ENCODE measurements around the gene PLA2G6.
"Not testable (repeated sequence)": the region's sequence is repeated elsewhere in the genome, so short reads cannot be mapped to it uniquely, and the experiment has no call there.

Gene PLA2G6

DNA sequence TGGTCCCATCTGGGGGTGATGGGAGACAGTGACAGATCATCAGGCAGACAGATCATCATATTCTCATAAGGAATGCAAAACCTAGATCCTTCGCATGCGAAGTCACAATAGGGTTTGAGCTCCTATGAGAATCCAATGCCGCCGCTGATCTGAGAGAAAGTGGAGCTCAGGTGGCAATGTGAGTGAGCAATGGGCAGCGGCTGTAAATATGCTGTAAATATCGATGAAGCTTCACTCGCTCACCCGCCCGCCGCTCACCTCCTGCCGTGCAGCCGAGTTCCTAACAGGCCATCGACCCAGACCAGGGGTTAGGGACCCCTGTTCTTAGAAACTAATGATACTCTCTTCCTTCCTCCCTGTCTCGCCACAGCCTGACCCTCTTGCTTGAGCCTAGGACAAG lies 9.4 kb upstream of the PLA2G6 start:
- no peak for DNase-seq

DNA sequence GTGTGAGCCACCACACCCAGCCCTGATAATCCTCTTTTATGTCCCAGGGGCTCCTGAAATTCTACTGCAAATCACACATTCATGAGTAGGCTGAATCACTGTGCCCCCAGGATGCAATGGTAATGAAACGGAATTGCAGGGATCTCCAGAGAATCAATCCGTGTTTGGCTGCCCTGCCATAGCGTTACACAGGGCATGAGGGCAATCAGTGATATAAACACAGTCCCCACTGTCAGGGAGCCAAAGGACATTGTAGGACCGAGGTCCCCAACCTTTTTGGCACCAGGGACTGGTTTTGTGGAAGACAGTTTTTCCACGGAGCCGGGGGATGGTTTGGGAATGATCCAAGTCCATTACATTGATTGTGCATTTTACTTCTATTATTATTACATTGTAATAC lies 9.0 kb upstream of the PLA2G6 start:
- DNase-seq: no peak

DNA sequence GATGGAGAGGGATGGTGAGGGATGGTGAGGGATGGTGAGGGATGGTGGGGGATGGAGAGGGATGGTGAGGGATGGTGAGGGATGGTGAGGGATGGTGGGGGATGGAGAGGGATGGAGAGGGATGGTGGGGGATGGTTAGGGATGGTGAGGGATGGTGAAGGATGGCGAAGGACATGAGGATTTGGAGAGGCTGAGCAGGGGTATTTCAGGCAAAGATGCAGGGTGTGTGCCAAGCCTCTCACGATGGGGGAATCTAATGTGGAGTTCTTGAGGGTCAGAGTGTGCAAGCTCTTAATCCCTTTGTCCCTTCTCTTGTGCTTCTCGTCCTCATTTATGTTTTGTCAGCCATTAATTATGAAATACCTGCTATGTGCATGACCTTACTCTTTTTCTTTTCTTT lies 7.5 kb upstream of the PLA2G6 start:
- no peak for DNase-seq

DNA sequence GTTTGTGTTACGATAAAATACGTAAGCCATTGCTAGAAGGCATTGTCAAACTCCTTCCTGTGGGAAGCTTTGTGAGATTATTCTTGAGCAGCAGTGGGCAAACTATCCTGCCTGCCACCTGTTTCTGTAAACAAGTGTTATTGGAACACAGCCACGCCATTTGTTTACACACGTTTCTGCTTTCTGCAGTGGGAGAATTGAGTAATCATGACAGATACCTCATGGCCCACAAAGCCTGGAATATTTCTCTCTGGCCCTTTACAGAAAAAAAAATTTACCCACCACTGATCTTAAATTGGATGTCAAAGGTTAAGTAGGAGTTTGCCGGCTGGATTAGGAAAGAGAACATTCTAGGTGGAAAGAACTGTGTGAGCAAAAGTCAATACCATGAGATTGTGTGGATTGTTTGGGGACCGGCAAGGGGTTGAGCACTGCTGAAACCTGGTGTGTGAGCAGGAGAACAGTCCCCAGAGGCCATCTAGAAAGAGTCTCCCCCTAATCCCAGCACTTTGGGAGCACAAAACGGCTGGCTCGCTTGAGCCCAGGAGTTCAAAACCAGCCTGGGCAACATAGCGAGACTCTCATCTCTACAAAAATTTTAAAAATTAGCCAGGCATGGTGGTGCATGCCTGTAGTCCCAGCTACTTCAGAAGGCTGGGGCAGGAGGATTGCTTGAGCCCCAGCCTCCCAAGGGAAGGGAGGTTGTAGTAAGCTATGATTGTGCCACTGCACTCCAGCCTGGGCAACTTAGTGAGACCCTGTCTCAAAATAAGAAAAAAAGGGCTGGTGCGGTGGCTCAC lies 6.0 kb upstream of the PLA2G6 start:
- DNase-seq: no peak

DNA sequence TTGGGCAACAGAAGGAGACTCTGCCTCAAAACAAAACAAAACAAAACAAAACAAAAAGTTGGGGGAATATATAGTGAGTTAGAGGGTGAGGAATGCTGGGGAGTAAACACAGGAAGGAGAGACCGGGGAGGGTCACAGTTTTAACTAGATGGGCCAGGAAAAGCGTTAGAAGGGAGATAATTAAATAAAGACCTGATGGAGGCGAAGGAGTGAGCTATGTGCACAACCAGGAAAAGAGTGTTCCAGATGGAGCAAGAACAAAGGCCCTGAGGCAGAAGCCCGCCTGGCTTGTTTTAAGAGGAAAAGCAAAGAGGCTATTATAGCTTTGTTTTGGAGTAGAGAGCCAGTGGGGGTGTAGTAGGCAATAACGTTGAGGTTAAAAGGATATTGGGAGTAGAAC lies 4.8 kb upstream of the PLA2G6 start:
- DNase-seq: no peak

DNA sequence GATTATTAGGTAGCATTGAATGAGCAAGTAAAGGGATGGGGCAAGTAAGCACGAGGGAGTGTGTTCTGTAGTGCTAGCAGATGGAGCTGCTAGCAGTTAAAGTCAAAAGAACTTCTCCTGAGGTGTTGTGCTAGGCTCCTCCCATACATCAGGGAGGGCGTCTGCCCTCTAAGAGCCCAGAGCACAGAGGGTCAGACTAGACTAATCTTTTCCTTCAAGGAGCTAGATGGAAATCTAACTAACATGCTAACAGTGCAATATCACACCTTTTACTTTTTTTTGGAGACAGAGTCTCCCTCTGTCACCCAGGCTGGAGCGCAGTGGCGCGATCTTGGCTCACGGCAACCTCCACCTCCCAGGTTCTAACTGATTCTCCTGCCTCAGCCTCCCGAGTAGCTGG lies 3.2 kb upstream of the PLA2G6 start:
- no peak for DNase-seq

DNA sequence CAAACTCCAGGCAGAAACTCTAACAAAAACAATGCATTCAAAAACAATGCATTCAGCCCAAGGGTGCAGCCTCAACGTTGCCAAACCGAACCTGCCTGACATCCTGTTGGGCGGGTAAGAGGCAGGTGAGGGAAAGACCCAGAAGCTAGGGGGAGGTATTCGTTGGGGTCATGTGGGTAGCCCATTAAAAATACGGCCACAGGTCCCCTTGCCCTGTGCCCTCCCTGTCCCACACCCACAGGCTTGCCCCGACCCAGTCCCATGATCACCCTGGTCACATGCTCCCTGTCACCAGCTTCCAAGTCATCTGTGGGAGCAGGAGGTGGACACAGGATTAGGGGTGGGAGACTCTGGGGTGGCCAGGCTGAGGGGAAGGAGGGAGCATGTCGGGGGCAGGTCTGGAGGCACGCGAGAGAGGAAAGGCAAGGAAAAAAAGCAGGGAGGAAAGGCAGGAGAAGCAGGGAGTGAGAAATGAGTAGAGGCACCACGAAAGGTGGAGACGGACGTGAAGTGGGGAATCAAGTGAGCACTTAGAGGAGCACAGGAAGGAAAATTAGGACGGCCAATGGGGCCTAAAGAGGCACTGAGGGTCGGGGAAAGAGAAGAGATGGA lies 683 bp downstream of the PLA2G6 start:
- no peak for DNase-seq

DNA sequence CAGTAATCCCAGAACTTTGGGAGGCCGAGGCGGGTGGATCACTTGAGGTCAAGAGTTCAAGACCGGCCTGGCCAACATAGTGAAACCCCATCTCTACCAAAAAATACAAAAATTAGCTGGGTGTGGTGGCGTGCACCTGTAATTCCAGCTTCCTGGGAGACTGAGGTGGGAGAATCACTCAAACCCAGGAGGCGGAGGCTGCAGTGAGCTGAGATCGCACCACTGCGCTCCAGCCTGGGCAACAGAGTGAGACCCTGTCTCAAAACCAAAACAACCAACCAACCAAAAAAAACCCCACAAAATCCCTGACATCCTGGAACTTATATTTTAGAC lies 3.1 kb downstream of the PLA2G6 start:
- not testable (repeated sequence) for DNase-seq

DNA sequence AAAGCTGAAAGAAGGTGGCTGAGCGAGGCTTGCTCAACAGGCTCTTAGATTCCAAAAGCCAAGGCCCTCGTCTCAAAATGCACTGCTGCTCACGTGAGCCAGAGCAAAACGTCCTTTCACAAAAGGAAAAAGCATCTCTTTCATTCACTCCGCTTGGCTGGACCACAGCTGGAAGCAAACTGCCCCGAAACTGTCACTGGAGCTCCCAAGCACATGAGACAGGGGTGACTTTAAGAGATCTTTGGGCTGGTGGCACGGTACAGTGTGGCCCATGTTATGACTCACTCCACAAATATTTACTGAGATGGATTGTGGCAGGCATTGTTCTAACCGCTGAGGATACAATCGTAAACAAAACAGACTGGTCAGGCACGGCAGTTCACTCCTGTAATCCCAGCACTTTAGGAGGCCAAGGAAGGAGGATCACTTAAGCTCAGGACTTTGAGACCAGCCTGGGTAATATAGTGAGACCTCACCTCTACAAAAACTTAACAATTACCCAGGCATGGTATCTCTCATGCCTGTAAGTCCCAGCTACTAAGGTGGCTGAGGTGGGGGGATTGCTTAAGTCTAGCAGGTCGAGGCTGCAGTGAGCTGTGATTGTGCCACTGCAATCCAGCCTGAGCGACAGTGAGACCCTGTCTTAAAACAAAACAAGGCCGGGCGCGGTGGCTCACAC lies 3.6 kb downstream of the PLA2G6 start:
- no peak for DNase-seq

DNA sequence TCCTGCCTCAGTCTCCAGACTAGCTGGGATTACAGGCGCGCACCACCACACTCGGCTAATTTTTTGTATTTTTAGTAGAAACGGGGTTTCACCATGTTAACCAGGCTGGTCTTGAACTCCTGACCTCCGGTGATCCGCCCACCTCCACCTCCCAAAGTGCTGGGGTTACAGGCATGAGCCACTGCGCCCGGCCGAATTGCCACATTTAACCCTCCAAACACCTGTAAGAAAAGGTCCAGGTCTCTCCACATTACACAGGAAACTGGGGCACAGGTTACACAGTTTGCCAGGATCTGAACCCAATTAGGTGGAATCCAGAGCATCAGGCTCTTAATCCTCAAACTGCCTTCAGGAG lies 4.1 kb downstream of the PLA2G6 start:
- DNase-seq: not testable (repeated sequence)

DNA sequence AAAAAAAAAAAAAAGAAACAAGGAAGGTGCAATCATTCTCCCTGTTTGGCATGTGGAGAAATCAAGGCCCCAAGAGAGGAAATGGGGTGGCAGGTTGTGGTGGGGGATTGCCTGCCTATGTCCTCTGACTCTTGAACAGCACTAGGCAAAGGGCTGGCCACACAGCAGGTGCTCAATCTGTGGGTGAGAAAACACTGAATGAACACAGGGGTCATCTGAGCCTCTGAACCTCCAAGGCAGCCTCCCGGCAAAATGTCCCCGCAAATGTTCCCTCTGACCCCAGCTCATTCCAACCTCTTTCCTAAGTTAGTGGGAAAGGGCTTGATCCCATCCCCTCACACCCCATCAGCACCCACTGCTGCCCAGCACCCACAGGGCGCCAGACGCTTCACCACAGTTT lies 4.6 kb downstream of the PLA2G6 start:
- DNase-seq: no peak

DNA sequence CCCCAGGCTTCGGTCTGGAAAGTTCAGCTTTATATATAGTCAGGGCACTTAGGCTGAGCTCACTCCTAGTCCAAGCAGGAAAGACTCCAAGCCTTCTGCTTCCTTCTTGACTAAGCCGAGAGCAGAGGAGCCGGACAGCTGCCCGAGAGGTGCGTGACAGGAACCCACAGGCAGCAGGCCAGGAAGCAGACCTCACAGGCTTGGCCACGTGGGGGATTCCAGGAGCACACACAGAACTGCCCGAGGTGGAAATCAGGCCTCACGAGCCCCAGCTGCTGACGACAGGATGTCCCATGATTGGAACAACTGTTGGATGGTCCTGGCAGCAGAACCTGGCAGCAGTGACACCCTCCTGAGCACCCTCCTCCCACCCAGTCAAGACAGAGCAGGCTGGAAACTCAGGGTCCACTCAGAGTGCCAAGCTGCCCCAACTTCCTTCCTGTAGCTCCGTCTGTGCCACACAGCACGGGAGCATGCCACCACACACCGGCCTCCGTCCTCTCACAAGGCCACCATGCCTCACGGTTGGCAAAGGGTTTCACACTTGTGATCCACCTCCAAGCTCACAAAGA lies 5.4 kb downstream of the PLA2G6 start:
- no peak for DNase-seq

DNA sequence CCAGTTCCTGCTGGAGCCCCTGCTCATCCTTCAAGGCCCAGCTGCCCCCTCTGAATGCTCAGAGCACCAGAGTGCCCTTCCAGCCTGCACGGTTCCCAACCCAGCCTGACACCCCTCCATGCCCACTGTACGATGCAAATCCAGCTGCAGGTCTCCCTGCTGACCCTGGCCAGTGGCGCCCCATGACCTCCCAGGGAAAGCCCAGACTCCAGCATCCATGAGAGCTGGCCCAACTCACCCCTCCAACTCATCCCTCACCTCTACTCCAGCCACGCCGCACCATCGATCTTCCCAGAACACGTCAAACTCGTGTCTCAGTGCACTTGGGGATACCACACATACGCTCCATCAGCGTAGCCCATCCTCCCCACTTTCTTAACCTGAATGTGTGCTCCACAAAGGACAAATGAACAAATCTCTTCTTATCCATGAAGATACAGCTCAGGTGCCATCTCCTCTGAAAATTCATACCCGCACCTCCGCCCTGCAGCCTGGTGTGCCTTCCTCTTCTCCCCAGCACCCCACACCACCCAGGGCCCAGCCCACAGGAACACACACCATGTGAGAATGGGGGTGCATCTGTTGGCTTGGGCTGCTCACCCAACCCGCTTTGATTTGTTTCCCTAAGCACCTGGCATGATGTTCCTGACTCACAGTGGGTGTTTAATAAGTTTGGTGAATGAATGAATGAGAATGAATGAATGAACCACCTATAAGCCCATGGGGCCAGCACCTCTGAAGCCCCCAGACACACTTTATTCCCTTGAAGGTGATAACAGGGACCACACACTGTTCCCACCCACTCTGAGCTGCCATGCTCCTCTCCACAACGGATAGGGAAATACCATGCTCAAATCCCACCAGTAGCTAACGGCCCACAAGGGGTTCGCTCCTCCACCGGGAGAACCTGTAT lies 6.2 kb downstream of the PLA2G6 start:
- DNase-seq: no peak

DNA sequence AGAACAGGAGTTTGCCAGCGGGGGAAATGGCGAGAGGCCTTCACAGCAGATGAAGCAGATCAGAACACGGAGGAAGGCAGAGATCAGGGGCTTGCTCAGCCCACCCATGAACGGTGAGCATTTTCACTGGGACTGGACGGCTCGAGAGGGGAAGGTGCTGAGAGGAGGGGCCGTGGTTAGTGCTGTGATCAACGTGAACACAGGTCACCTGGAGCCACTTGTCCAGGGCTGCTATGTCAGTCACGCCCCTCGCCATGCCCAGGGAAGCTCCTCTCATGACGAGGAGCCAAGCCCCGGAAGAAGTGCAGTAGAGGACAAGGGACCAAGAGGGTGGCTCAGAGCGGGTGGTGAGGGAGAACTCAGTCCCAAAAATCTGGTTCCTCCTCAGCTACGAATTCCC lies 7.0 kb downstream of the PLA2G6 start:
- DNase-seq: no peak

DNA sequence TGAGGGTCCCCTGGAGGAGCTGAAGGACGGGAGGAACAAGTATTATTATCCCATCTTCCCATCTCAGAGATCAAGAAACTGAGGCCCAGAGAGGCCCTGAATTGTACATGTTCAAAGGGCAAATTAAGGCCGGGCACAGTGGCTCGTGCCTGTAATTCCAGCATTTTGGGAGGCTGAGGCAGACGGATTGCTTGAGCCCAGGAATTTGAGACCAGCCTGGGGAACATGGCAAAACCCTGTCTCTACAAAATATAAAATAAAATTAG lies 8.1 kb downstream of the PLA2G6 start:
- no peak for DNase-seq

DNA sequence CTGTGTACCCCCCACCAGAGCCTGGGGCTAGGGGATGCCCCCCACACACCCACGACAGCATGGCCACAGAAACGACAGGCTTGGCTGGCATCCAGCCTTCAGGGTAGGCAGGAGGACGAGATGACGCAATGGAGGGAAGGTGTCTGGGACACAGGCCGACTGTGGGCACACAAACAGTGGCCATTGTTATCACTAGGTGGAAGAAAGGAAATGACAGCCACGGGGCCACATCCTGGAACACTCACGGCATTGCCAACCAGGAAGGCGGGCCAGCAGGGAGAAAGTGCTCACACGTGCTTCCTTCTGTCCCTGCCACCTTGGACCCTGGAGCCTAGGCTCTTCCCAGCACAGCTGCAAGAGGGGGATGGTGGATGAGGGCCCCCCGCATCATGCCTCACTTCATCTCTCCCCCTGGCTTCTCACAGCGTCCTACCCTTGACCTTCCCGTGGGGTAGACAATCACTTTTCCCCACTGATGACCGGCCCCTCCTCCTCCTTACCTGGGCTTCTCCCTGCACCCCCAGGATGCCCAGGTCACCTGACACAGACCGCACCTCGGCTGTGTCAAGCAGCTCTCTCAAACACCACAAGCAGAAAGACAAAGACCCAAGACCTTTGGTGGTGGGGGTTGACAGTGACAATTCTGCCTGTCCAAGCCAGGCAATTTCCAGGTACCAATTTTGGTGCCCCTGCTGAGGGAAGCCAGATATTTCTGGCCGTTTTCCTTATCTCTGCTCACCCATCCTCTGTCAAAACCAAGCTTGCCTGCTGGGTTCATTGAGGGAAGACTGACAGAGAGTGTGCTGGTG lies 8.6 kb downstream of the PLA2G6 start:
- no peak for DNase-seq

DNA sequence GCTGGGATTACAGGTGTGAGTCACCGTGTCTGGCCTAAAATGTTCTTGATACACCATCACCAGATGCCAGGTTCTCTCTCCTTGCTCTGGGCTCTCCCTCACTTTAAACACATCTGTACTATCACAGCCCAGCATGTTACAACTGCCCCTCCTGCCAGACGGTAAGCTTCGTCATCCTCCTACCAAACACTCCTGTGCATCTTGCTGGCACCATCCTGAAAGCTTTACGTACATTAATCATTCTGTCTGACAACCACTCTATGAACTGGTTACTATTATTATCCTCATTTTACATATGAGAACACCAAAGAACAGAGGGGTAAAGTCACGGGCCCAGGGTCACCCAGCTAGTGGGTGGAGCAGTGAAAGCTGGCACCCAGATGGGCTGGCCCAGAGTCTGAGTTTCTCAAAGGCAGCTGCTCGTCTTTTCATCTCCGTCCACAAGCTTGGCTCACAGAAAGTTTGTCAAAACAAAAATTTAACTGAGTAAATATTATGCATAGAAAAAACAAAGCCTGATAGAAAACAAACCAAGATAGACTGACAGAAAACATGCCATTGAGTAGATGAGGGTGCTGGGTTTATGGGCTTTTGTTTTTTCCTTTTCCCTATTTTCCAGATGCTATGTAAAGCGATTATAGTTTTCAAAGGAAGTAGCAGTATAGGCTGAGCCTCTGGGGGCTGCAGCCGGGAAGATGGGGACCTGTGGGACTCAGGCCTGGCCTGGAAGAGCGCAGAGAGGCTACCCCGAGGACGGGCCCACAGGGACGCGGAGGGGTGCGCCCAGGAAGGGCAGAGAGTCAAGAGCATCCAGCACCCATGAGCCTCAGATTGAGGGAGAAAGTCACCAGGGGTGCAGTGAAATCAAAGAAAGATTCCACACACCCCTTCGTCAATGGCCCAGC lies 9.5 kb downstream of the PLA2G6 start:
- no peak for DNase-seq

DNA sequence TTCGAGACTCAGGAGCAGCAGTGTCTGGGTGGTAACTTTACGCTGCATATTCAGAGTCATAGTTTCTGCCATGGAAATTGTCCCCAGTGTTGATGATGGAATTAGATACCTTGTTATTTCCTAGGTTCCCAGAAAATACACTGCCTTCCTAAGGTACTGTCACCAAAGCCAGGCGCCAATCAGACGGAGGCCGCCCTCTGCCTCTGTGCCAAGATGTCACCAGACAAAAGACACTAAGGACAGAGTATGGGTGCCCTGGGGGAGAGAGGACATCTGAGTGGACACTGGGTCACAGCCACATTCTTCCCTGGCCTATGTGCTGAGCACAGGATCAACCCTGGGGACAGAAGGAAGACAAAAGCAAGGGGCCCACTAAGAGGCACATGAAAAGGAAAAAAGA lies 11.2 kb downstream of the PLA2G6 start:
- DNase-seq: no peak

DNA sequence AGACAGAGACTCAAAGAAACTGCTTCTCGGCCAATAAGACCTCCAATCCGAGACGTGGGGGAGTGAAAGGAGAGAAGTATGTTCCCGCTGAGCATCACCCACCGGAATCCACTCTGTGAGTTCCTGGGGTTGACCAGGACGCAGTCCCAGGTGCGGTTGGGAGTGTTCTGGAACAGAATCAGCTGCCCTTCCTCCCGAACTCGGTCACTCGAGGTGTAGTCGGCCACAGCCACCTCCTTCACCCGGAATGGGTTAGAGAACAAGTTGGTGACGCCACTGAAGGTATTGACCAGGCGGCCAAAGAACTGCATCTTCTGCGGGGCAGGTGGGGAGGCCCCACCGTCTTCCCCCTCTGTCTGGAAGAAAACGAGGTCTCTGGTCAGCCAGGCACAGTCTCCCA lies 12.5 kb downstream of the PLA2G6 start:
- DNase-seq: no peak

DNA sequence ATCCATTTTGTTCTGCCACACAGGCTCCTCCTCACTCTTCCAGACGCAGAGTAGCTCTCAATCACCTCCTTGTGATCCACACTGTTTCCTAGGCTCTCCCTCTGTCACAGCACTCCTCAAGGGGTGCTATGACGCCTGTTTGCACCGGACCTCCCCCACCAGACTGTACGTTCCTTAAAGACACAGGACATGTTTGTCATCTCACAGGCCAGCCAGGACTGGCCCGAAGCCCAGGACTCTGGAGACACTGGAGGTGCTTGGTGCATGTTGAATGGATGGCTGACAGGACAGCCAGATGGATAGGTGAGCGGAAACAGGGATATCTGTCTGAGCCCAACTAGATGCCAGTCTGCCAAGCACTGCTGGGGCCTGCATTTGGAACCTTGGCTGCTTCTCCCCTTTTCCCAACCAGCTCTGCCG lies 13.6 kb downstream of the PLA2G6 start:
- no peak for DNase-seq

DNA sequence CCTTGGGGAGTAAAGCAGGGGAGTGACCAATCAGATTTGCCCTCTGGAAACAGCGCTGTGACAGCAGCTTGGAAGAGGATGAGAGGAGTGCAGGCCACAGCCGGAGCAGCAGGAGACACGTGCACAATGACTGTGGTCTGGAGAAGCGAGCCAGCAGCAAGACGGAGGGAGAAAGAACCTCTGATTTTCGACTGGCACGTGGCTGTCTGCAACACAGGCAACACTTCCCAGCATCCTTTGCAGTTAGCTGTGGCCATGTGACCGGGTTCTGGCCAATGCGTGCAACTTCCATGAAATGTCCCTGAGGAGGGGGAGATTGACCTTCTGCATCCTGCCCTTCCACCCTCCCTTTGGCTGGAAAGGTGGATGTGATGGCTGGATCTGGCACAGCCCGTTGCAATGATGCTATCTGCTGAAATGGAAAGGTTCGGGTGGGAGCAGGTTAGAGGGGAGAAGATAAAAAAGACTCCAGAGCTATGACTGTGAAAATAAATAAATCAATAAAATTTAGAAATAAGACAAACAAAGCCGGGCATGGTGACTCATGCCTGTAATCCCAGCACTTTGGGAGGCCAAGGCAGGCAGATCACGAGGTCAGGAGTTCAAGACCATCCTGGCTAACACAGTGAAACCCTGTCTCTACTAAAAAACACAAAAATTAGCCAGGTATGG lies 15.6 kb downstream of the PLA2G6 start:
- no peak for DNase-seq

Data from NCI-H187 treated with DMSO at 0.1 percent for 48 hours (cell line).